ENCODE results near the gene KCTD16. TPM values are rescaled to one million over a fixed set of nuclear protein-coding genes. Genes with fewer than 3 reads are reported as not detected.

Gene KCTD16
- total RNA-seq, 2 donors from 2014 or later, result 0.29 to 0.44 TPM

GRCh38 chr5:144275329-144275728 is 104.7 kb downstream of the KCTD16 start:
- Histone ChIP-seq H3K36me3 (ENCODE audit: control insufficient read depth, insufficient read depth, low read length) (no peaks in the 10 kb centered on the region), H3K27me3 (ENCODE audit: control insufficient read depth, insufficient read depth, low read length, poor library complexity, severe bottlenecking) (no peaks in the 10 kb centered on the region), H3K27ac (ENCODE audit: low read depth, low read length) (no peak overlapping the region), H3K9ac (ENCODE audit: extremely low read depth, low read length, poor library complexity, severe bottlenecking) (no peak overlapping the region), H3K9me3 (ENCODE audit: control insufficient read depth, low read length) (no peaks in the 10 kb centered on the region), H3K4me3 (ENCODE audit: low read length) (no peak overlapping the region), H3K4me1 (ENCODE audit: control insufficient read depth, insufficient read depth, low read length) (no peaks in the 10 kb centered on the region)
- no peak for TF ChIP-seq CTCF (conservative IDR thresholded peaks at IDR 0.05)
- WGBS, 2 experiments (ENCODE audit: insufficient coverage in 1 of 2, insufficient read length in 1 of 2), result 73 to 86% methylated on average over 3 to 5 of the region's 5 CpGs
- DNase-seq, result no peak
- no peak overlapping the region for H3K27ac Mint-ChIP-seq
- H3K27me3 Mint-ChIP-seq (ENCODE audit: insufficient read depth), result no peaks in the 10 kb centered on the region
- no peaks in the 10 kb centered on the region for H3K36me3 Mint-ChIP-seq (ENCODE audit: low read depth)
- H3K4me1 Mint-ChIP-seq, result no peaks in the 10 kb centered on the region
- H3K9me3 Mint-ChIP-seq, result peaks cover 4% of the 10 kb centered on the region
- H3K4me3 Mint-ChIP-seq, result no peak overlapping the region

GRCh38 chr5:144276034-144276822 is 105.6 kb downstream of the KCTD16 start:
- Mint-ChIP-seq H3K27me3 (ENCODE audit: insufficient read depth) (no peaks in the 10 kb centered on the region), H3K27ac (no peak overlapping the region), H3K4me1 (no peaks in the 10 kb centered on the region), H3K9me3 (peaks cover 7% of the 10 kb centered on the region), H3K36me3 (ENCODE audit: low read depth) (no peaks in the 10 kb centered on the region), H3K4me3 (no peak overlapping the region)
- no peaks in the 10 kb centered on the region for H3K4me1 ChIP-seq (ENCODE audit: control insufficient read depth, insufficient read depth, low read length)
- no peaks in the 10 kb centered on the region for H3K36me3 ChIP-seq (ENCODE audit: control insufficient read depth, insufficient read depth, low read length)
- H3K9me3 ChIP-seq (ENCODE audit: control insufficient read depth, low read length), result no peaks in the 10 kb centered on the region
- TF ChIP-seq CTCF (conservative IDR thresholded peaks at IDR 0.05), result no peak
- no peak overlapping the region for H3K9ac ChIP-seq (ENCODE audit: extremely low read depth, low read length, poor library complexity, severe bottlenecking)
- no peak overlapping the region for H3K4me3 ChIP-seq (ENCODE audit: low read length)
- DNase-seq, result no peak
- no peak overlapping the region for H3K27ac ChIP-seq (ENCODE audit: low read depth, low read length)
- 83 to 90% methylated on average over 5 of the region's 5 CpGs for whole genome bisulfite sequencing, 2 experiments (ENCODE audit: insufficient coverage in 1 of 2, insufficient read length in 1 of 2)
- no peaks in the 10 kb centered on the region for H3K27me3 ChIP-seq (ENCODE audit: control insufficient read depth, insufficient read depth, low read length, poor library complexity, severe bottlenecking)

DNA sequence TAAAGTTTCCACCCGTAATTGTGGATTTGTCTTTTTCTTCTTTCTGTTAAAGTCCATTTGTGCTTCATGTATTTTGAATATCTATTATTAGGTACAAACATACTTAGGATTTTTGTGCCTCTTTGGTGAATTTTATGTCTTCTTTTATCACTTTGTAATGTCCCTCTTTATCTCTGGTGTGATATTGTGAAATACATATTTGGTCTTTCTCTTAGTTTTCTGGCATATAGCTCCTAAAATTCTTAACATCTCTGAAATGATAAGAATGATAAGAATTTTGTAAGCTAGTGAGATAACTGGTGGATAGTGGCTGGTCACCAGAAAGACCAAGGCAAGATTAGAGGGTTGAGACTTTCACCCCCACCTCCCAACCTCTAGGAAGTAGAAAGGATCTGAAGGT is 111.1 kb downstream of the KCTD16 start:
- no peak overlapping the region for H3K9ac ChIP-seq (ENCODE audit: extremely low read depth, low read length, poor library complexity, severe bottlenecking)
- Mint-ChIP-seq H3K4me3 (no peak overlapping the region), H3K9me3 (peaks cover 3% of the 10 kb centered on the region), H3K4me1 (no peaks in the 10 kb centered on the region), H3K36me3 (ENCODE audit: low read depth) (no peaks in the 10 kb centered on the region), H3K27ac (no peak overlapping the region), H3K27me3 (ENCODE audit: insufficient read depth) (no peaks in the 10 kb centered on the region)
- TF ChIP-seq CTCF (conservative IDR thresholded peaks at IDR 0.05), result no peak
- no peaks in the 10 kb centered on the region for H3K36me3 ChIP-seq (ENCODE audit: control insufficient read depth, insufficient read depth, low read length)
- H3K27ac ChIP-seq (ENCODE audit: low read depth, low read length), result no peak overlapping the region
- no peaks in the 10 kb centered on the region for H3K9me3 ChIP-seq (ENCODE audit: control insufficient read depth, low read length)
- no peaks in the 10 kb centered on the region for H3K4me1 ChIP-seq (ENCODE audit: control insufficient read depth, insufficient read depth, low read length)
- 100% methylated on average over 1 of the region's 1 CpG; no CpG with 5 or more reads in 1 of the 2 experiments for WGBS, 2 experiments (ENCODE audit: insufficient coverage in 1 of 2, insufficient read length in 1 of 2)
- H3K4me3 ChIP-seq (ENCODE audit: low read length), result no peak overlapping the region
- H3K27me3 ChIP-seq (ENCODE audit: control insufficient read depth, insufficient read depth, low read length, poor library complexity, severe bottlenecking), result no peaks in the 10 kb centered on the region
- no peak for DNase-seq

Data from endodermal cell (in vitro differentiated cells).